ENCODE data around the gene BIRC2.
"Not testable (repeated sequence)": the region's sequence is repeated elsewhere in the genome, so short reads cannot be mapped to it uniquely, and the experiment has no call there.

BIRC2 gene

DNA sequence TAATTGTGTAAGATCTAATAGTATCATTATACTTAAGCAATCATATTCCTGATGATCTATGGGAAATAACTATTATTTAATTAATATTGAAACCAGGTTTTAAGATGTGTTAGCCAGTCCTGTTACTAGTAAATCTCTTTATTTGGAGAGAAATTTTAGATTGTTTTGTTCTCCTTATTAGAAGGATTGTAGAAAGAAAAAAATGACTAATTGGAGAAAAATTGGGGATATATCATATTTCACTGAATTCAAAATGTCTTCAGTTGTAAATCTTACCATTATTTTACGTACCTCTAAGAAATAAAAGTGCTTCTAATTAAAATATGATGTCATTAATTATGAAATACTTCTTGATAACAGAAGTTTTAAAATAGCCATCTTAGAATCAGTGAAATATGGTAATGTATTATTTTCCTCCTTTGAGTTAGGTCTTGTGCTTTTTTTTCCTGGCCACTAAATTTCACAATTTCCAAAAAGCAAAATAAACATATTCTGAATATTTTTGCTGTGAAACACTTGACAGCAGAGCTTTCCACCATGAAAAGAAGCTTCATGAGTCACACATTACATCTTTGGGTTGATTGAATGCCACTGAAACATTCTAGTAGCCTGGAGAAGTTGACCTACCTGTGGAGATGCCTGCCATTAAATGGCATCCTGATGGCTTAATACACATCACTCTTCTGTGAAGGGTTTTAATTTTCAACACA, 23.3 kb upstream of the BIRC2 start:
- H3K27ac ChIP-seq: no peak overlapping the region
- no peak for TF ChIP-seq ZFX (IDR thresholded peaks at IDR 0.05; ENCODE audit: borderline replicate concordance)
- TF ChIP-seq CTCF (IDR thresholded peaks at IDR 0.05): no peak

DNA sequence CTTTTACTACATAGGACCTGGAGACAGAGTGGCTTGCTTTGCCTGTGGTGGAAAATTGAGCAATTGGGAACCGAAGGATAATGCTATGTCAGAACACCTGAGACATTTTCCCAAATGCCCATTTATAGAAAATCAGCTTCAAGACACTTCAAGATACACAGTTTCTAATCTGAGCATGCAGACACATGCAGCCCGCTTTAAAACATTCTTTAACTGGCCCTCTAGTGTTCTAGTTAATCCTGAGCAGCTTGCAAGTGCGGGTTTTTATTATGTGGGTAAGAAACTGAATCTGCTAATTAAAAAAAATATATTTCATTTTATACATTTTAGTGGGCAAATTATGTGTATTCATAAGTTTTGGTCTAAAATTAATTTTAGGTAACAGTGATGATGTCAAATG, 21.9 kb upstream of the BIRC2 start:
- H3K27ac ChIP-seq: no peak overlapping the region
- TF ChIP-seq CTCF (IDR thresholded peaks at IDR 0.05): no peak
- no peak for TF ChIP-seq ZFX (IDR thresholded peaks at IDR 0.05; ENCODE audit: borderline replicate concordance)

DNA sequence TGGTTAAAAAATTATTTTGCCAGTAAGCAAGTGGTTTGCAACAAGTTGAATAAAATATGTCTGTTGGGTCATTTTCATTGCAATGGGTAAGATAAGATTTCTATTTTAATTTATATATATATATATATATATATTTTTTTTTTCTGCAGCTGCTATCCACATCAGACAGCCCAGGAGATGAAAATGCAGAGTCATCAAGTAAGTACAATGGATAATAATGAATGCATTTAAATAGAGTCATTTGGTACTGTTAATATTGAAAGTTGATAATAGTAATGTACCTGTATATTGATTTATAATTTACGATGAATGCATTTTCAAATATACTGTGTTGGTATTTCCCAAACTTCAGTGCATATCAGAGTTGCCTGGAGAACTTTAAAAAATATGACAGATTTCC, 18.3 kb upstream of the BIRC2 start:
- TF ChIP-seq CTCF (IDR thresholded peaks at IDR 0.05) (no peak), ZFX (IDR thresholded peaks at IDR 0.05; ENCODE audit: borderline replicate concordance) (no peak)
- H3K27ac ChIP-seq: no peak overlapping the region

- TF ChIP-seq CTCF (IDR thresholded peaks at IDR 0.05): no peak
- TF ChIP-seq ZFX (IDR thresholded peaks at IDR 0.05; ENCODE audit: borderline replicate concordance): no peak
- H3K27ac ChIP-seq: no peak overlapping the region
Measured at GRCh38 chr11:102330231-102330630, 16.8 kb upstream of the BIRC2 start.

DNA sequence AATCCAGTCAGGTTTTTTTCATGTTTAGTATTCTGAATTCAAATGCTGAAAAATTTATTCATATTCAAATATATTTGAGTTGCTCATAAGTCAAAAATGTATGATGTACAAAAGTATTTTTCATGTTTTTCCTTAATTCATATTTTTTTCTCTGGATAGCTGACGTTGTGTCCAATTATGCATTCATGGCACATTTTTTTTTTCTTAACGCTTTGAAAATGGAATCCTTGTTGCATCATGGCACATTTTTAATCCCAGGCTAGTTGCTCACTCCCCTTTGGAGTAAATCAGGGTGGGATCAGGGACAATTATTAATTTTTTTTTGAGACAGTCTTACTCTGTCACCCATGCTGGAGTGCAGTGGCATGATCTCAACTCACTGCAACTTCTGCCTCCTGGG, 15.7 kb upstream of the BIRC2 start:
- no peak for TF ChIP-seq CTCF (IDR thresholded peaks at IDR 0.05)
- no peak for TF ChIP-seq ZFX (IDR thresholded peaks at IDR 0.05; ENCODE audit: borderline replicate concordance)
- no peak overlapping the region for H3K27ac ChIP-seq

DNA sequence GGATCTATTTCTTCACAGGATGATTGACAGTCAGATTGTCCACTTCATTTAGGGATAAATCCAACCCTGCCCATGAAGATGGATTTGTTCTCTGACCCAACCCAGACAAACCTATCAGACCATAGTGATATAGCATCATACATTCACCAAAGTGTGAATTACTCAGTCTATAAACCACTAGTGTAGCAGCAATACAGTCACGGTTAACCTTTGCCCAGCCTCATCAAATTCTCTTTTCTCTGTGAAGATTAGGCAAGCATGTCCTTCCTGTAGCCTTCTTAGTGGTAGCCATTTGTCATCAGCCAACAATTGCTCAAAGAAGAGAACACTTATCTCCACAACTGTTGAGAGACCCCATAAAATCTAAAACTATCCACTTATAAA, 14.4 kb upstream of the BIRC2 start:
- TF ChIP-seq CTCF (IDR thresholded peaks at IDR 0.05): no peak
- TF ChIP-seq ZFX (IDR thresholded peaks at IDR 0.05; ENCODE audit: borderline replicate concordance): no peak
- H3K27ac ChIP-seq: no peak overlapping the region

DNA sequence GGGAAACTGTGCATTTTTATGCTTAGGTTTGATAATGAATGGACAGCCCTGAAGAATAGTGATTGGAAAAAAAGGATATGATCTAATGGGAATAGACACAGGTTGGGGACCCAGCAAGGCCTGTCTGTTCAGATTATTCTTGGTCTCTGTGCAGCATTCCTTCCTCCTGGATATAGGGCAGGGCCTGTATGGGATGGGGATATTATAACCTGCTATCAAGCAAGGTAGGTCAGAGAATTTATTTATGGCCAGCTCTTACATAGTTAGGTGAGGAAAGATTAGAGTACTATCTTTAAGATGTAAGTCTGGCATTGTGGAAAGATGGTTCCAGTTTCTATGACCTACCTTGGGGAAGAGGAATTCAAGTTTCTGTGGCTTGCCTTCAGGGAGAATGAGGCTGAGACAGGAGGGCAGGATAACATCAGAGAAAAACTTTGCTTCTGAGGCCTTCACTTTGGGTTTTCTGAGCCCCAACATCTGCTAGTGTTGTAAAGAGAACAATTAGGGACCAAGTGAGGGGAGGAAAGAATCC, 8.5 kb upstream of the BIRC2 start:
- TF ChIP-seq ZFX (IDR thresholded peaks at IDR 0.05; ENCODE audit: borderline replicate concordance): no peak
- TF ChIP-seq CTCF (IDR thresholded peaks at IDR 0.05): no peak
- H3K27ac ChIP-seq: no peak overlapping the region

DNA sequence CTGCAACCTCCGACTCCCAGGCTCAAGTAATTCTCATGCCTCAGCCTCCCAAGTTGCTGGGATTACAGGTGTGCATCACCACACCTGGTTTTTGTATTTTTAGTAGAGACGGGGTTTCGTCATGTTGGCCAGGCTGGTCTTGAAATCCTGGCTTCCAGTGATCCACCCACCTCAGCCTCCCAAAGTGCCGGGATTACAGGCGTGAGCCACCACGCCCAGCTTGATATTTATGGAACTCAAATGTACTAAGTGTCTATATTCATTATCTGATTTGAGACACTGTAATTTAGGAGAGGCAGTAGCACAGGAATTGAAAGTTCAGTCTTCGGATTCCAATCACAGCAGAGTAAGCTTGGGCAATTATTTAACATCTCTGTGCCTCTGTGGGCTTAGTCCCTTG, 5.7 kb upstream of the BIRC2 start:
- not testable (repeated sequence) for H3K27ac ChIP-seq
